Measurements from ENCODE around the gene AFAP1. TPM values are rescaled to one million over a fixed set of nuclear protein-coding genes. Genes with fewer than 3 reads are reported as not detected.

The AFAP1 gene
- polyA plus RNA-seq, 3 donors: not detected

DNA sequence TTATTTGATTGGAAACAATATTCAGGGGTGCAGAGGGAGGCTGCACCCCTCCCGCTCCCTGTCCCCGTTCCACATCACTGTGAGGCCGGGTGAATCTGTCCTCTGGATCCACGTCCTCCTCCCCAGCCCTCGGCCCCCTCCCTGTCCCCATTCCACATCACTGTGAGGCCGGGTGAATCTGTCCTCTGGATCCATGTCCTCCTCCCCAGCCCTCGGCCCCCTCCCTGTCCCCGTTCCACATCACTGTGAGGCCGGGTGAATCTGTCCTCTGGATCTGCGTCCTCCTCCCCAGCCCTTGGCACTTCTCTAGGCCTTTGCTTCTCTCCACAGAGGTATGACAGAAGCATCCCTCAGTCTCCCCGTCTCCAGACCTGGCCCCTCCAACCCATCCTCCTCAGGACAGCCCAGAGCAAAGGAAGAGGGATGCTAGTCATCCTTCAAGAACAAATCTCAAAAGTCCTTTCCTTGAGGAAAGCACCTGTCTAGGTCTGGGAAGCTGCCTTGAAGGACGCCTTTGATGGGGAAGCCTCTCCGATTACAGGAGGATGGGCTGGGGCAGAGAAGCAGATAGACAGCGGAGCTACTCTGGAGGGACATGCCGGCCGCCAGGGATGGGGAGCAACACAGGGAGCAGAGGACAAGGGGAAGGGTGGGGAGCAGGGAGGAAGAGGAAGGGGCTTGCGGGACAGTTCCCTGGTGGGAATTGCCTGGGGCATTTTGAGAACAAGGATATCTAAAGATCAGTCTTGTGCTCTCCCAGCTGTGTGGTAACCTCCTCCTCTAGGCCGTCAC, 10.8 kb upstream of the AFAP1 start:
- Histone ChIP-seq H3K4me1 (ENCODE audit: control insufficient read depth in 1 of 2, insufficient read depth in 2 of 2, low read length in 2 of 2) (no peaks in the 10 kb centered on the region), H4K20me1 (ENCODE audit: insufficient read depth, low read length) (no peaks in the 10 kb centered on the region), H3K4me3 (replicated peaks in 1 of 3; ENCODE audit: low read depth in 2 of 3, low read length in 3 of 3) (no peak overlapping the region), H3K36me3 (replicated peaks in 1 of 2; ENCODE audit: control insufficient read depth in 1 of 2, insufficient read depth in 2 of 2, low read length in 2 of 2) (no peaks in the 10 kb centered on the region), H3K4me2 (replicated peaks; ENCODE audit: extremely low read depth, low read length, poor library complexity, severe bottlenecking) (no peak overlapping the region), H3K9ac (ENCODE audit: insufficient read depth, low read length, poor library complexity, severe bottlenecking) (no peak overlapping the region), H3K79me2 (ENCODE audit: insufficient read depth, low read length) (no peaks in the 10 kb centered on the region), H3K27ac (ENCODE audit: low read depth in 1 of 2, low read length in 2 of 2) (no peak overlapping the region), H3K27me3 (ENCODE audit: control insufficient read depth in 2 of 2, insufficient read depth in 2 of 2, low read length in 2 of 2) (peaks cover 0 to under 1% of the 10 kb centered on the region in 2 donors), H2AFZ (ENCODE audit: insufficient read depth, low read depth, low read length, poor library complexity, severe bottlenecking) (no peak overlapping the region), H3K9me3 (replicated peaks in 1 of 2; ENCODE audit: control insufficient read depth in 1 of 2, insufficient read depth in 1 of 2, low read length in 2 of 2) (peaks cover 0 to 24% of the 10 kb centered on the region in 2 donors)
- Mint-ChIP-seq H3K27me3 (ENCODE audit: low read depth in 3 of 3) (peaks cover 10 to 21% (median 10%) of the 10 kb centered on the region in 3 donors), H3K9me3 (peaks cover 2 to 33% (median 14%) of the 10 kb centered on the region in 7 donors), H3K36me3 (no peaks in the 10 kb centered on the region), H3K4me1 (peaks cover 2% of the 10 kb centered on the region), H3K27ac (no peak overlapping the region), H3K4me3 (no peak overlapping the region)
- TF ChIP-seq, protein P1, sequence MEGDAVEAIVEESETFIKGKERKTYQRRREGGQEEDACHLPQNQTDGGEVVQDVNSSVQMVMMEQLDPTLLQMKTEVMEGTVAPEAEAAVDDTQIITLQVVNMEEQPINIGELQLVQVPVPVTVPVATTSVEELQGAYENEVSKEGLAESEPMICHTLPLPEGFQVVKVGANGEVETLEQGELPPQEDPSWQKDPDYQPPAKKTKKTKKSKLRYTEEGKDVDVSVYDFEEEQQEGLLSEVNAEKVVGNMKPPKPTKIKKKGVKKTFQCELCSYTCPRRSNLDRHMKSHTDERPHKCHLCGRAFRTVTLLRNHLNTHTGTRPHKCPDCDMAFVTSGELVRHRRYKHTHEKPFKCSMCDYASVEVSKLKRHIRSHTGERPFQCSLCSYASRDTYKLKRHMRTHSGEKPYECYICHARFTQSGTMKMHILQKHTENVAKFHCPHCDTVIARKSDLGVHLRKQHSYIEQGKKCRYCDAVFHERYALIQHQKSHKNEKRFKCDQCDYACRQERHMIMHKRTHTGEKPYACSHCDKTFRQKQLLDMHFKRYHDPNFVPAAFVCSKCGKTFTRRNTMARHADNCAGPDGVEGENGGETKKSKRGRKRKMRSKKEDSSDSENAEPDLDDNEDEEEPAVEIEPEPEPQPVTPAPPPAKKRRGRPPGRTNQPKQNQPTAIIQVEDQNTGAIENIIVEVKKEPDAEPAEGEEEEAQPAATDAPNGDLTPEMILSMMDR (IDR thresholded peaks at IDR 0.05): no peak
- intact Hi-C loops (cut with micrococcal nuclease): no loop called here
- WGBS (ENCODE audit: insufficient coverage): 87% methylated on average over 15 of the region's 18 CpGs
- DNase-seq: no peak

DNA sequence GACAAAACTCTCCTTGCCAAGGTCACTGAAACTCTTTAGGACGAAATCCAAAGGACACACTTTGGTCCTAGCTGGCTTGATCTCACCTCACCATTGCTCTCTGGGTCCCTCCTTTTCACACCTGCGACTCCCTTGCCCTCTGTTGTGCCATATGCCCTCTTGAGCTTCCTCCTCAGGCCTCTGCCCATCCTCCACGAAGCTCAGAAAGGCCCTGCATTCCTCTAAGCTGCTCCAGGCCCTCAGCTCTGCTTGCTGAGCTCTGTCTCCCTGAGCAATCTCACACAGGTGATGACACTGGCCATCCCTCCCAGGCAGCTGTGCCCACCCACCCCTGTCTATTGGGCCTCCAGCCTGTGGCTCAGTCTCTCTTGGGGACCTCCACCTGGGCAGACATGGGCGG, 10.1 kb upstream of the AFAP1 start:
- H3K4me1 Mint-ChIP-seq: peaks cover 2% of the 10 kb centered on the region
- intact Hi-C loops (cut with micrococcal nuclease): no loop called here
- TF ChIP-seq, protein P1 (IDR thresholded peaks at IDR 0.05): no peak
- H3K4me1 ChIP-seq (ENCODE audit: control insufficient read depth in 1 of 2, insufficient read depth in 2 of 2, low read length in 2 of 2): no peaks in the 10 kb centered on the region
- H3K4me3 ChIP-seq (replicated peaks in 1 of 3; ENCODE audit: low read depth in 2 of 3, low read length in 3 of 3): no peak overlapping the region
- no peak overlapping the region for H3K27ac ChIP-seq (ENCODE audit: low read depth in 1 of 2, low read length in 2 of 2)
- H3K36me3 ChIP-seq (replicated peaks in 1 of 2; ENCODE audit: control insufficient read depth in 1 of 2, insufficient read depth in 2 of 2, low read length in 2 of 2): no peaks in the 10 kb centered on the region
- peaks cover 0 to 3% of the 10 kb centered on the region in 2 donors for H3K27me3 ChIP-seq (ENCODE audit: control insufficient read depth in 2 of 2, insufficient read depth in 2 of 2, low read length in 2 of 2)
- H3K9ac ChIP-seq (ENCODE audit: insufficient read depth, low read length, poor library complexity, severe bottlenecking): no peak overlapping the region
- no peaks in the 10 kb centered on the region for H3K79me2 ChIP-seq (ENCODE audit: insufficient read depth, low read length)
- no peaks in the 10 kb centered on the region for H4K20me1 ChIP-seq (ENCODE audit: insufficient read depth, low read length)
- H3K4me3 Mint-ChIP-seq: no peak overlapping the region
- peaks cover 0 to 22% of the 10 kb centered on the region in 2 donors for H3K9me3 ChIP-seq (replicated peaks in 1 of 2; ENCODE audit: control insufficient read depth in 1 of 2, insufficient read depth in 1 of 2, low read length in 2 of 2)
- peaks cover 2 to 27% (median 14%) of the 10 kb centered on the region in 7 donors for H3K9me3 Mint-ChIP-seq
- no peak overlapping the region for H2AFZ ChIP-seq (ENCODE audit: insufficient read depth, low read depth, low read length, poor library complexity, severe bottlenecking)
- no peak overlapping the region for H3K4me2 ChIP-seq (replicated peaks; ENCODE audit: extremely low read depth, low read length, poor library complexity, severe bottlenecking)
- H3K36me3 Mint-ChIP-seq: no peaks in the 10 kb centered on the region
- H3K27ac Mint-ChIP-seq: no peak overlapping the region
- 82% methylated on average over 4 of the region's 4 CpGs for WGBS (ENCODE audit: insufficient coverage)
- H3K27me3 Mint-ChIP-seq (ENCODE audit: low read depth in 3 of 3): peaks cover 10 to 17% (median 12%) of the 10 kb centered on the region in 3 donors
- DNase-seq: no peak
